H1 (cell line): Measurements from ENCODE around the gene HSPA6.
"Not testable (repeated sequence)": the region's sequence is repeated elsewhere in the genome, so short reads cannot be mapped to it uniquely, and the experiment has no call there.

Experiments
- EP300 ChIP-seq, 2 experiments: IDR thresholded peaks; 1 replicate in 1 of 2; 2 replicates in 1 of 2; pipeline ENCODE4 v1.6.1; 2011 to 2012; ENCODE audit warnings: low read depth in 2 of 2, low read length in 2 of 2, mild to moderate bottlenecking in 2 of 2, borderline replicate concordance in 1 of 2, inconsistent platforms in 1 of 2, moderate library complexity in 1 of 2
- HDAC6 ChIP-seq: IDR thresholded peaks from one replicate; pipeline ENCODE4 v1.7.1; 2012; ENCODE audit warnings: low read depth, mild to moderate bottlenecking, inconsistent platforms, low read length, moderate library complexity
- POLR2A ChIP-seq, 2 experiments: IDR thresholded peaks; 1 replicate in 1 of 2; 2 replicates in 1 of 2; pipeline ENCODE4 v1.6.1; 2011; ENCODE audit warnings: low read depth in 2 of 2, low read length in 2 of 2, mild to moderate bottlenecking in 2 of 2; ENCODE audit errors: control extremely low read depth in 1 of 2
- POLR2AphosphoS5 ChIP-seq: IDR thresholded peaks from 2 replicates; pipeline ENCODE4 v1.6.1; 2011; ENCODE audit warnings: low read depth, low read length
- SIN3A ChIP-seq, 2 experiments: IDR thresholded peaks in 1 of 2; conservative IDR thresholded peaks in 1 of 2; 2 replicates each; pipeline ENCODE4 v1.6.1; 2011 to 2012; ENCODE audit warnings: low read length in 2 of 2, improper control_type of control experiment in 1 of 2, low read depth in 1 of 2, mild to moderate bottlenecking in 1 of 2
- SIRT6 ChIP-seq: IDR thresholded peaks from one replicate; pipeline ENCODE4 v1.7.1; 2012; ENCODE audit warnings: low read length, inconsistent platforms
- SRF ChIP-seq: IDR thresholded peaks from 2 replicates; pipeline ENCODE4 v1.6.1; 2011; ENCODE audit warnings: mild to moderate bottlenecking, low read depth, low read length, moderate library complexity
- TAF1 ChIP-seq: IDR thresholded peaks from 2 replicates; pipeline ENCODE4 v1.6.1; 2011; ENCODE audit warnings: mild to moderate bottlenecking, low read depth, low read length
- TCF12 ChIP-seq: IDR thresholded peaks from 2 replicates; pipeline ENCODE4 v1.6.1; 2011; ENCODE audit warnings: low read depth, mild to moderate bottlenecking, low read length
- TEAD4 ChIP-seq: IDR thresholded peaks from 2 replicates; pipeline ENCODE4 v1.6.1; 2012; ENCODE audit warnings: low read depth, low read length, inconsistent platforms, mixed read lengths
- ZNF274 ChIP-seq: IDR thresholded peaks from 2 replicates; pipeline ENCODE4 v1.7.0; 2012; ENCODE audit warnings: low read length, borderline replicate concordance; ENCODE audit errors: extremely low read depth
- TF ChIP-seq, protein P1 (sequence below): IDR thresholded peaks from 2 replicates; pipeline ENCODE4 v1.6.1; 2011; ENCODE audit warnings: low read length, improper control_type of control experiment
- TF ChIP-seq, protein P2 (sequence below), 3 experiments: IDR thresholded peaks; 1 replicate in 2 of 3; 2 replicates in 1 of 3; pipeline versions ENCODE4 v1.5.1 to v1.6.1; 2011; ENCODE audit warnings: low read length in 3 of 3, mild to moderate bottlenecking in 3 of 3, inconsistent platforms in 2 of 3, low read depth in 1 of 3, moderate library complexity in 1 of 3; ENCODE audit not compliant: insufficient read depth in 1 of 3; ENCODE audit errors: control extremely low read depth in 1 of 3

- not testable (repeated sequence) for TF ChIP-seq POLR2A (IDR thresholded peaks at IDR 0.05; ENCODE audit: control extremely low read depth in 1 of 2, low read depth in 2 of 2, low read length in 2 of 2); POLR2AphosphoS5; SRF; EP300 (IDR thresholded peaks at IDR 0.05; ENCODE audit: borderline replicate concordance in 1 of 2, low read depth in 2 of 2, low read length in 2 of 2); ZNF274; TEAD4; TCF12; TAF1; HDAC6; SIRT6; SIN3A (conservative IDR thresholded peaks at IDR 0.05 in 1 of 2, IDR thresholded peaks at IDR 0.05 in 1 of 2; ENCODE audit: low read depth in 1 of 2, low read length in 2 of 2)
- TF ChIP-seq, protein P1, sequence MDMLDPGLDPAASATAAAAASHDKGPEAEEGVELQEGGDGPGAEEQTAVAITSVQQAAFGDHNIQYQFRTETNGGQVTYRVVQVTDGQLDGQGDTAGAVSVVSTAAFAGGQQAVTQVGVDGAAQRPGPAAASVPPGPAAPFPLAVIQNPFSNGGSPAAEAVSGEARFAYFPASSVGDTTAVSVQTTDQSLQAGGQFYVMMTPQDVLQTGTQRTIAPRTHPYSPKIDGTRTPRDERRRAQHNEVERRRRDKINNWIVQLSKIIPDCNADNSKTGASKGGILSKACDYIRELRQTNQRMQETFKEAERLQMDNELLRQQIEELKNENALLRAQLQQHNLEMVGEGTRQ: not testable (repeated sequence)
- TF ChIP-seq, protein P2, sequence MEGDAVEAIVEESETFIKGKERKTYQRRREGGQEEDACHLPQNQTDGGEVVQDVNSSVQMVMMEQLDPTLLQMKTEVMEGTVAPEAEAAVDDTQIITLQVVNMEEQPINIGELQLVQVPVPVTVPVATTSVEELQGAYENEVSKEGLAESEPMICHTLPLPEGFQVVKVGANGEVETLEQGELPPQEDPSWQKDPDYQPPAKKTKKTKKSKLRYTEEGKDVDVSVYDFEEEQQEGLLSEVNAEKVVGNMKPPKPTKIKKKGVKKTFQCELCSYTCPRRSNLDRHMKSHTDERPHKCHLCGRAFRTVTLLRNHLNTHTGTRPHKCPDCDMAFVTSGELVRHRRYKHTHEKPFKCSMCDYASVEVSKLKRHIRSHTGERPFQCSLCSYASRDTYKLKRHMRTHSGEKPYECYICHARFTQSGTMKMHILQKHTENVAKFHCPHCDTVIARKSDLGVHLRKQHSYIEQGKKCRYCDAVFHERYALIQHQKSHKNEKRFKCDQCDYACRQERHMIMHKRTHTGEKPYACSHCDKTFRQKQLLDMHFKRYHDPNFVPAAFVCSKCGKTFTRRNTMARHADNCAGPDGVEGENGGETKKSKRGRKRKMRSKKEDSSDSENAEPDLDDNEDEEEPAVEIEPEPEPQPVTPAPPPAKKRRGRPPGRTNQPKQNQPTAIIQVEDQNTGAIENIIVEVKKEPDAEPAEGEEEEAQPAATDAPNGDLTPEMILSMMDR (IDR thresholded peaks at IDR 0.05; ENCODE audit: control extremely low read depth in 1 of 3, insufficient read depth in 1 of 3, low read depth in 1 of 3, low read length in 3 of 3): not testable (repeated sequence)
Observed at GRCh38 chr1:161523041-161523816, 1.1 kb upstream of the HSPA6 start.
